GM12878 (cell line): ENCODE data around the gene CTNNA3. TPM values are rescaled to one million over a fixed set of nuclear protein-coding genes. Genes with fewer than 3 reads are reported as not detected.

Source experiments
- ATAC-seq: fragments of 200-7000 bp; cut with Tn5 transposase; 3 replicates; pipeline ENCODE4 v1.9.1; 2020; ENCODE audit warnings: mild to moderate bottlenecking, moderate library complexity
- BruUV-seq: library from RNA; stranded (reverse); fragments of 400-500 nt; replicated peaks from 2 replicates; lab custom pipeline; 2021; lab: Mats Ljungman, UMichigan
- CTCF ChIA-PET: fragments of 300-600 bp; sonication (Branson Sonifier 250); formaldehyde crosslinking; extraction: SDS; loops from one replicate; lab custom pipeline; 2021; ENCODE audit warnings: inconsistent platforms; lab: Yijun Ruan, JAX
- POLR2A ChIA-PET: fragments of 350-600 bp; formaldehyde crosslinking; extraction: SDS; loops from one replicate; lab custom pipeline; 2021; ENCODE audit warnings: inconsistent platforms; lab: Charles Lee
- RAD21 ChIA-PET: fragments of 300-600 bp; sonication (Branson Sonifier 250); formaldehyde crosslinking; loops from one replicate; lab custom pipeline; 2023; ENCODE audit warnings: antibody characterized with exemption; ENCODE audit not compliant: unreplicated experiment; lab: Charles Lee
- SMC1A ChIA-PET: fragments of 300-600 bp; sonication (Branson Sonifier 250); formaldehyde crosslinking; loops from one replicate; lab custom pipeline; 2023; ENCODE audit not compliant: unreplicated experiment, uncharacterized antibody; lab: Charles Lee
- DNase-seq: peaks from one replicate; pipeline ENCODE4 v3.0.0-alpha.2; 2011; ENCODE audit warnings: low read depth, low spot score
- FAIRE-seq: peaks from 3 replicates; lab custom pipeline; 2011; peaks lifted over from hg19 to GRCh38; lab: Jason Lieb, UNC
- H2AFZ ChIP-seq: 2 replicates; pipeline ENCODE4 v1.6.0; 2011; ENCODE audit warnings: low read depth, low read length, control low read depth; ENCODE audit not compliant: control insufficient read depth
- H3K27ac ChIP-seq: 2 replicates; pipeline ENCODE4 v1.5.1; 2011; ENCODE audit warnings: control low read depth; ENCODE audit not compliant: control insufficient read depth, insufficient read depth
- H3K27me3 ChIP-seq, 2 experiments: replicated peaks in 1 of 2; 2 replicates each; pipeline versions ENCODE4 v1.6.0 to v1.6.1; 2011; ENCODE audit warnings: low read length in 1 of 2; ENCODE audit not compliant: control insufficient read depth in 2 of 2, insufficient read depth in 2 of 2
- H3K36me3 ChIP-seq, 2 experiments: 2 replicates each; pipeline ENCODE4 v1.5.1; 2011; ENCODE audit warnings: low read length in 1 of 2; ENCODE audit not compliant: control insufficient read depth in 2 of 2, insufficient read depth in 2 of 2
- H3K4me1 ChIP-seq: 2 replicates; pipeline ENCODE4 v1.6.1; 2011; ENCODE audit warnings: mild to moderate bottlenecking, low read length, moderate library complexity, mixed read lengths; ENCODE audit not compliant: control insufficient read depth, insufficient read depth
- H3K4me2 ChIP-seq: 2 replicates; pipeline ENCODE4 v1.6.0; 2011; ENCODE audit warnings: control low read depth; ENCODE audit not compliant: control insufficient read depth, insufficient read depth
- H3K4me3 ChIP-seq: fragments of 200-600 bp; sonication (generic); 2 replicates; pipeline ENCODE4 v1.5.1; 2016
- H3K79me2 ChIP-seq: 2 replicates; pipeline ENCODE4 v1.6.0; 2011; ENCODE audit warnings: low read length; ENCODE audit not compliant: control insufficient read depth, insufficient read depth
- H3K9ac ChIP-seq: 2 replicates; pipeline ENCODE4 v1.8.0; 2011; ENCODE audit warnings: low read length, control low read depth, mixed read lengths; ENCODE audit not compliant: control insufficient read depth, insufficient read depth
- H3K9me3 ChIP-seq: replicated peaks from 3 replicates; pipeline ENCODE4 v1.5.1; 2011; ENCODE audit warnings: mild to moderate bottlenecking, low read length; ENCODE audit not compliant: control insufficient read depth, insufficient read depth
- H4K20me1 ChIP-seq: 2 replicates; pipeline ENCODE4 v1.6.0; 2011; ENCODE audit not compliant: control insufficient read depth, insufficient read depth
- CHD2 ChIP-seq: IDR thresholded peaks from 2 replicates; pipeline ENCODE4 v1.6.1; 2011; ENCODE audit warnings: low read depth, low read length, improper control_type of control experiment, borderline replicate concordance
- JUND ChIP-seq: IDR thresholded peaks from 2 replicates; pipeline ENCODE4 v1.6.1; 2012; ENCODE audit warnings: low read depth, mild to moderate bottlenecking, low read length, improper control_type of control experiment, moderate library complexity
- PRDM15 ChIP-seq: fragments of 450-650 bp; formaldehyde crosslinking; IDR thresholded peaks from 2 replicates; pipeline ENCODE4 v1.4.0; 2020; ENCODE audit warnings: mild to moderate bottlenecking, moderate library complexity
- SIX5 ChIP-seq: IDR thresholded peaks from 2 replicates; pipeline ENCODE4 v1.6.1; 2011; ENCODE audit warnings: mild to moderate bottlenecking, low read depth, low read length, moderate library complexity; ENCODE audit not compliant: severe bottlenecking
- ZNF622 ChIP-seq: fragments of 450-650 bp; IDR thresholded peaks from 2 replicates; pipeline ENCODE4 v1.6.1; 2017; ENCODE audit warnings: mild to moderate bottlenecking, inconsistent platforms
- ZNF687 ChIP-seq: fragments of 450-650 bp; IDR thresholded peaks from 2 replicates; pipeline ENCODE4 v1.6.1; 2017; ENCODE audit warnings: mild to moderate bottlenecking, moderate library complexity
- ZZZ3 ChIP-seq: IDR thresholded peaks from 2 replicates; pipeline ENCODE4 v1.6.1; 2011; ENCODE audit warnings: low read depth; ENCODE audit not compliant: control insufficient read depth, insufficient read length
- WGBS: methylation state at CpG from one replicate; pipeline ENCODE4 v1.1.6; 2016; ENCODE audit warnings: low lambda C conversion rate; ENCODE audit not compliant: insufficient replicate concordance, insufficient coverage; ENCODE audit errors: missing lambda C conversion rate; 5-methylcytosine and 5-hydroxymethylcytosine counted together
- in situ Hi-C: fragments of 300-500 bp; cut with MboI; formaldehyde crosslinking; loops from 9 replicates; pipeline ENCODE4 v1.14.3; 2018; ENCODE audit warnings: mixed read lengths
- intact Hi-C: fragments of 100-400 bp; cut with micrococcal nuclease; formaldehyde crosslinking; loops from one replicate; pipeline ENCODE4 v1.14.2; 2022; ENCODE audit not compliant: unreplicated experiment
- polyA plus RNA-seq, 11 experiments: library from polyadenylated mRNA; depleted of rRNA in 4 of 11; unstranded in 6 of 11; stranded (reverse) in 5 of 11; fragments of >200 nt; fragmentation: Nextera tagmentation in 4 of 11; fragmentation: Illumina TruSeq in 1 of 11; extraction: Ambion mirVana in 4 of 11; extraction: Trizol in 1 of 11; gene quantifications; 1 replicate in 1 of 11; 2 replicates in 10 of 11; pipeline versions ENCODE4 v1.2.1 to v1.2.3, GENCODE V29; 2011 to 2016; ENCODE audit warnings: inconsistent platforms in 2 of 11, missing spikeins in 2 of 11, low read depth in 1 of 11
- total RNA-seq, 4 experiments: library from RNA; depleted of rRNA in 3 of 4; stranded (reverse); fragments of >200 nt in 3 of 4; fragmentation: Illumina TruSeq in 1 of 4; extraction: Trizol in 1 of 4; gene quantifications; 2 replicates each; pipeline versions ENCODE4 v1.2.1 to v1.2.3, GENCODE V29; 2013 to 2021
- TF ChIP-seq, protein P1 (sequence below): fragments of 450-650 bp; IDR thresholded peaks from 2 replicates; pipeline ENCODE4 v1.6.1; 2016; ENCODE audit warnings: mild to moderate bottlenecking

Gene CTNNA3
- total and polyA plus RNA-seq, 10 of the 15 experiments (the other 5 are each of a cell fraction or from before 2014, with no cell fraction given) = under 0.01 to 4.5 (median 0.22) TPM; not detected in 2

- no peak overlapping the region for H3K9ac ChIP-seq
- no peak overlapping the region for H3K4me2 ChIP-seq
- no peaks in the 10 kb centered on the region for H3K9me3 ChIP-seq
- intact Hi-C loops = no loop called here
- CTCF ChIA-PET = interaction anchor here (1.1 to 2.0 kb wide), 4 partner anchors 16 to 369 kb away, joined by 3 to 5 read pairs (median 3); no protein-coding TSS in a partner anchor
- no peak for DNase-seq
- in situ Hi-C loops = no loop called here
- H4K20me1 ChIP-seq = no peaks in the 10 kb centered on the region
- no peak for TF ChIP-seq ZNF687
- TF ChIP-seq JUND = no peak
- no peak for TF ChIP-seq ZNF622
- TF ChIP-seq, protein P1, sequence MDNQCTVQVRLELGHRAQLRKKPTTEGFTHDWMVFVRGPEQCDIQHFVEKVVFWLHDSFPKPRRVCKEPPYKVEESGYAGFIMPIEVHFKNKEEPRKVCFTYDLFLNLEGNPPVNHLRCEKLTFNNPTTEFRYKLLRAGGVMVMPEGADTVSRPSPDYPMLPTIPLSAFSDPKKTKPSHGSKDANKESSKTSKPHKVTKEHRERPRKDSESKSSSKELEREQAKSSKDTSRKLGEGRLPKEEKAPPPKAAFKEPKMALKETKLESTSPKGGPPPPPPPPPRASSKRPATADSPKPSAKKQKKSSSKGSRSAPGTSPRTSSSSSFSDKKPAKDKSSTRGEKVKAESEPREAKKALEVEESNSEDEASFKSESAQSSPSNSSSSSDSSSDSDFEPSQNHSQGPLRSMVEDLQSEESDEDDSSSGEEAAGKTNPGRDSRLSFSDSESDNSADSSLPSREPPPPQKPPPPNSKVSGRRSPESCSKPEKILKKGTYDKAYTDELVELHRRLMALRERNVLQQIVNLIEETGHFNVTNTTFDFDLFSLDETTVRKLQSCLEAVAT = no peak
- no peak for TF ChIP-seq PRDM15
- TF ChIP-seq SIX5 = no peak
- no peak for TF ChIP-seq ZZZ3
- TF ChIP-seq CHD2 = no peak
- TF ChIP-seq, all 136 proteins: peak for 0
- ChIA-PET RAD21 (no interaction called here), POLR2A (no interaction called here), SMC1A (interaction anchor here (0.8 kb wide), 1 partner anchor 10 kb away, joined by 6 read pairs; no protein-coding TSS in a partner anchor)
- no peaks in the 10 kb centered on the region for H3K36me3 ChIP-seq
- no peak overlapping the region for H3K4me3 ChIP-seq
- no peak for ATAC-seq
- WGBS = 42% methylated on average over 2 of the region's 2 CpGs
- H2AFZ ChIP-seq = no peak overlapping the region
- no peak for FAIRE-seq
- H3K27ac ChIP-seq = no peak overlapping the region
- no TSS peak for BruUV-seq
- no peaks in the 10 kb centered on the region for H3K4me1 ChIP-seq
- no peaks in the 10 kb centered on the region for H3K27me3 ChIP-seq
- H3K79me2 ChIP-seq = no peaks in the 10 kb centered on the region
Measured at GRCh38 chr10:67151471-67151870, 544.5 kb downstream of the CTNNA3 start.
